ENCODE results near the gene ITM2B. TPM values are rescaled to one million over a fixed set of nuclear protein-coding genes. Genes with fewer than 3 reads are reported as not detected.

The ITM2B gene
- total RNA-seq, 2 experiments from 2014 or later = 305 to 323 TPM

- H3K36me3 ChIP-seq (ENCODE audit: insufficient read depth, low read length) = peaks cover 21% of the 10 kb centered on the region
- DNase-seq = peak in 1 of 14 experiments; percentile 24
- no peak for ATAC-seq (ENCODE audit: poor library complexity)
- intact Hi-C loops (cut with DNase I, micrococcal nuclease) = no loop called here
- H3K27ac ChIP-seq (ENCODE audit: low read depth in 1 of 2, low read length in 2 of 2) = no peak overlapping the region
- Mint-ChIP-seq H3K36me3 (ENCODE audit: low read depth) (peaks cover 49% of the 10 kb centered on the region), H3K9me3 (no peaks in the 10 kb centered on the region), H3K4me1 (ENCODE audit: low read depth) (peaks cover 49% of the 10 kb centered on the region), H3K27me3 (peaks cover 4% of the 10 kb centered on the region), H3K27ac (no peak overlapping the region), H3K4me3 (no peak overlapping the region)
- H3K27me3 ChIP-seq (ENCODE audit: control insufficient read depth in 1 of 2, insufficient read depth in 2 of 2, low read length in 2 of 2) = no peaks in the 10 kb centered on the region
- H3K9me3 ChIP-seq (ENCODE audit: control insufficient read depth in 1 of 2, insufficient read depth in 1 of 2, low read length in 2 of 2) = peaks cover 4 to 51% of the 10 kb centered on the region in 2 experiments
- ChIA-PET CTCF (no interaction called here), POLR2A (no interaction called here)
- peaks cover 28% of the 10 kb centered on the region for H3K4me1 ChIP-seq (ENCODE audit: insufficient read depth, low read length)
- no peak overlapping the region for H3K4me3 ChIP-seq (ENCODE audit: low read length)
- TF ChIP-seq CTCF (IDR thresholded peaks at IDR 0.05) = no peak
These were observed 84.0 kb downstream of the ITM2B start for GRCh38 chr13:48316826-48317510.

GRCh38 chr13:48317511-48318376, 84.7 kb downstream of the ITM2B start:
- ATAC-seq (ENCODE audit: poor library complexity) (peak; percentile 6), DNase-seq (peak in 1 of 14 experiments; percentile 23)
- Histone ChIP-seq H3K9me3 (ENCODE audit: control insufficient read depth in 1 of 2, insufficient read depth in 1 of 2, low read length in 2 of 2) (peaks cover 11 to 51% of the 10 kb centered on the region in 2 experiments), H3K27ac (ENCODE audit: low read depth in 1 of 2, low read length in 2 of 2) (no peak overlapping the region), H3K4me1 (ENCODE audit: insufficient read depth, low read length) (peaks cover 28% of the 10 kb centered on the region), H3K4me3 (ENCODE audit: low read length) (peak overlapping the region; percentile 55), H3K27me3 (ENCODE audit: control insufficient read depth in 1 of 2, insufficient read depth in 2 of 2, low read length in 2 of 2) (no peaks in the 10 kb centered on the region), H3K36me3 (ENCODE audit: insufficient read depth, low read length) (peaks cover 21% of the 10 kb centered on the region)
- no peak for TF ChIP-seq CTCF (IDR thresholded peaks at IDR 0.05)
- CTCF ChIA-PET = no interaction called here
- H3K36me3 Mint-ChIP-seq (ENCODE audit: low read depth) = peaks cover 56% of the 10 kb centered on the region
- POLR2A ChIA-PET = interaction anchor here (0.6 to 3.1 kb wide), 4 partner anchors 13 to 191 kb away, joined by 3 to 18 read pairs (median 4); partner anchors contain the start of genes ITM2B and RB1
- H3K9me3 Mint-ChIP-seq = no peaks in the 10 kb centered on the region
- H3K27ac Mint-ChIP-seq = peak overlapping the region; percentile 74
- intact Hi-C loops (cut with DNase I, micrococcal nuclease) = loop anchor here in 1 of 2 experiments (2.0 kb wide), 1 partner anchor 13 kb away; no protein-coding TSS in a partner anchor
- peaks cover 43% of the 10 kb centered on the region for H3K4me1 Mint-ChIP-seq (ENCODE audit: low read depth)
- H3K27me3 Mint-ChIP-seq = peaks cover 4% of the 10 kb centered on the region
- peak overlapping the region; percentile 88 for H3K4me3 Mint-ChIP-seq

- H3K27me3 Mint-ChIP-seq = peaks cover 4% of the 10 kb centered on the region
- H3K4me3 Mint-ChIP-seq = peak overlapping the region; percentile 88
- H3K9me3 Mint-ChIP-seq = no peaks in the 10 kb centered on the region
- ATAC-seq (ENCODE audit: poor library complexity) (peak; percentile 13), DNase-seq (peak in 5 of 14 experiments; percentile 6 to 39 (median 18))
- CTCF ChIA-PET = no interaction called here
- peaks cover 57% of the 10 kb centered on the region for H3K36me3 Mint-ChIP-seq (ENCODE audit: low read depth)
- H3K9me3 ChIP-seq (ENCODE audit: control insufficient read depth in 1 of 2, insufficient read depth in 1 of 2, low read length in 2 of 2) = peaks cover 11 to 51% of the 10 kb centered on the region in 2 experiments
- H3K4me3 ChIP-seq (ENCODE audit: low read length) = peak overlapping the region; percentile 55
- peaks cover 28% of the 10 kb centered on the region for H3K4me1 ChIP-seq (ENCODE audit: insufficient read depth, low read length)
- H3K27me3 ChIP-seq (ENCODE audit: control insufficient read depth in 1 of 2, insufficient read depth in 2 of 2, low read length in 2 of 2) = no peaks in the 10 kb centered on the region
- peaks cover 21% of the 10 kb centered on the region for H3K36me3 ChIP-seq (ENCODE audit: insufficient read depth, low read length)
- POLR2A ChIA-PET = interaction anchor here (0.6 to 3.1 kb wide), 8 partner anchors 9 to 281 kb away, joined by 3 to 18 read pairs (median 4); partner anchors contain the start of genes ITM2B, NUDT15 and RB1
- no peak for TF ChIP-seq CTCF (IDR thresholded peaks at IDR 0.05)
- H3K27ac Mint-ChIP-seq = peak overlapping the region; percentile 74
- H3K4me1 Mint-ChIP-seq (ENCODE audit: low read depth) = peaks cover 37% of the 10 kb centered on the region
- intact Hi-C loops (cut with DNase I, micrococcal nuclease) = loop anchor here in 1 of 2 experiments (2.0 kb wide), 1 partner anchor 14 kb away; no protein-coding TSS in a partner anchor
- peak overlapping the region in 1 of 2 donors; percentile 21 for H3K27ac ChIP-seq (ENCODE audit: low read depth in 1 of 2, low read length in 2 of 2)
These were observed 85.4 kb downstream of the ITM2B start for GRCh38 chr13:48318377-48318811.

Data from CD4-positive, alpha-beta T cell (primary cell).